Adrenal gland (tissue), 12 donors: Measurements from ENCODE around the gene ANKLE2. TPM values are rescaled to one million over a fixed set of nuclear protein-coding genes. Genes with fewer than 3 reads are reported as not detected.

Source experiments
- DNase-seq, 7 donors: peaks; one replicate each; pipeline ENCODE4 v3.0.0-alpha.2; 2019 to 2020
- H3K27ac ChIP-seq, 5 donors: fragments of 200-600 bp; sonication (generic) in 4 of 5; 1 replicate in 3 of 5; 2 replicates in 2 of 5; pipeline versions ENCODE4 v1.5.1 to v1.8.0; 2016 to 2020; ENCODE audit warnings: mild to moderate bottlenecking in 1 of 5
- H3K27me3 ChIP-seq: fragments of 200-600 bp; 2 replicates; pipeline ENCODE4 v1.8.0; 2021
- H3K36me3 ChIP-seq, 2 donors: fragments of 200-600 bp; replicated peaks in 1 of 2; 1 replicate in 1 of 2; 2 replicates in 1 of 2; pipeline versions ENCODE4 v1.5.1 to v1.8.0; 2018 to 2022
- H3K4me1 ChIP-seq, 2 donors: fragments of 200-600 bp; replicated peaks in 1 of 2; 1 replicate in 1 of 2; 2 replicates in 1 of 2; pipeline versions ENCODE4 v1.5.1 to v1.8.0; 2018 to 2021
- H3K4me3 ChIP-seq, 4 donors: fragments of 200-600 bp; sonication (generic) in 3 of 4; one replicate each; pipeline ENCODE4 v1.5.1; 2016 to 2018
- H3K9me3 ChIP-seq, 3 donors: fragments of 200-600 bp; sonication (generic) in 1 of 3; replicated peaks in 1 of 3; 1 replicate in 2 of 3; 2 replicates in 1 of 3; pipeline versions ENCODE4 v1.5.1 to v1.8.0; 2016 to 2021
- CTCF ChIP-seq, 6 experiments: fragments of 450-650 bp in 4 of 6; fragments of 200-600 bp in 2 of 6; sonication (generic) in 1 of 6; IDR thresholded peaks; 1 replicate in 5 of 6; 2 replicates in 1 of 6; pipeline versions ENCODE4 v1.5.1 to v1.8.0; 2016 to 2021; ENCODE audit warnings: antibody characterized with exemption in 6 of 6, mild to moderate bottlenecking in 2 of 6, moderate library complexity in 1 of 6
- POLR2A ChIP-seq, 2 donors: fragments of 450-650 bp; IDR thresholded peaks; one replicate each; pipeline ENCODE4 v1.6.1; 2017; ENCODE audit warnings: antibody characterized with exemption in 2 of 2, mild to moderate bottlenecking in 2 of 2, moderate library complexity in 1 of 2
- WGBS, 4 donors: extraction: QIAGEN DNeasy Blood & Tissue Kit in 2 of 4; methylation state at CpG; one replicate each; pipeline versions ENCODE4 v1.1.5 to v1.1.7; 2013 to 2017; 5-methylcytosine and 5-hydroxymethylcytosine counted together
- intact Hi-C, 2 donors: fragments of 100-400 bp; cut with DNase I; formaldehyde crosslinking; loops; one replicate each; pipeline versions ENCODE4 v1.14.1 to v1.15.0; 2022 to 2023
- polyA plus RNA-seq, 3 donors: library from polyadenylated mRNA; stranded (reverse); fragments of 200-250 nt in 2 of 3; fragments of 350-450 nt in 1 of 3; fragmentation: Illumina TruSeq in 1 of 3; extraction: RNeasy Lipid Tissue Mini Kit (QIAGEN cat#74804) in 1 of 3; gene quantifications; one replicate each; pipeline ENCODE4 v1.2.3, GENCODE V29; 2013 to 2014
- total RNA-seq, 9 donors: library from RNA; depleted of rRNA in 4 of 9; stranded (reverse); fragments of >200 nt in 4 of 9; fragments of 120-200 nt in 1 of 9; fragmentation: NEBNext Ultra II Directional in 1 of 9; extraction: Animal tissue kit (Norgen Biotek cat#: 25700) in 1 of 9; gene quantifications; one replicate each; pipeline versions ENCODE4 v1.1.0 to v1.2.4, GENCODE V29; 2013 to 2023
- donor health status: healthy with polysubstance abuse.
- donor health status: Bipolar disorder and iron deficiency.
- donor health status: DM: yes; HTN: yes; CAD: no.
- donor health status: DM: no; HTN: no; CAD: no.
- donor health status: DM: no; HTN: no; CAD: no.
- donor health status: DM: yes; HTN: yes; CAD: no.

The ANKLE2 gene
- total and polyA plus RNA-seq, 12 donors: 43.6 to 76.1 (median 59.9) TPM

GRCh38 chr12:132687211-132688164, 74.1 kb downstream of the ANKLE2 start, which contains the start of the genes POLE and PXMP2:
POLE (minus strand) TSS chr12:132687342; CDS start chr12:132687315, 27 bp downstream.
PXMP2 (plus strand) TSS chr12:132687587; CDS start chr12:132687671, 84 bp downstream.
- intact Hi-C loops: no loop called here
- Histone ChIP-seq H3K27ac (peak within 1 kb of the TSS in 4 of 5 donors; percentile 17 to 78 (median 38)), H3K4me1 (peaks cover 6 to 7% of the 10 kb centered on the region in 2 donors), H3K36me3 (no peaks in the 10 kb centered on the region), H3K4me3 (peak within 1 kb of the TSS; percentile 51 to 98 (median 66)), H3K27me3 (no peaks in the 10 kb centered on the region), H3K9me3 (no peaks in the 10 kb centered on the region)
- TF ChIP-seq POLR2A (IDR thresholded peaks at IDR 0.05) (peak in 1 of 2 donors; percentile 59), CTCF (IDR thresholded peaks at IDR 0.05) (peak in 2 of 6 experiments; percentile 11 to 24)
- 1% methylated on average over 120 to 134 of the region's 134 CpGs; no CpG with 5 or more reads in 2 of the 4 donors for WGBS, 4 donors
- peak; percentile 95 to 98 (median 97) for DNase-seq

GRCh38 chr12:132686825-132687210, 74.8 kb downstream of the ANKLE2 start:
- Histone ChIP-seq H3K4me1 (peaks cover 6 to 7% of the 10 kb centered on the region in 2 donors), H3K4me3 (peak overlapping the region in 3 of 4 donors; percentile 37 to 98 (median 60)), H3K27me3 (no peaks in the 10 kb centered on the region), H3K27ac (peak overlapping the region in 4 of 5 donors; percentile 17 to 76 (median 38)), H3K36me3 (no peaks in the 10 kb centered on the region), H3K9me3 (no peaks in the 10 kb centered on the region)
- DNase-seq: peak in 2 of 7 donors; percentile 24 to 29
- WGBS, 4 donors: 0 to 3% (median 0%) methylated on average over 14 to 55 of the region's 55 CpGs; no CpG with 5 or more reads in 1 of the 4 donors
- intact Hi-C loops: no loop called here
- TF ChIP-seq POLR2A (IDR thresholded peaks at IDR 0.05) (no peak), CTCF (IDR thresholded peaks at IDR 0.05) (no peak)

- Histone ChIP-seq H3K36me3 (no peaks in the 10 kb centered on the region), H3K27ac (no peak overlapping the region), H3K4me3 (no peak overlapping the region), H3K27me3 (no peaks in the 10 kb centered on the region), H3K9me3 (no peaks in the 10 kb centered on the region), H3K4me1 (peaks cover 6 to 7% of the 10 kb centered on the region in 2 donors)
- no peak for TF ChIP-seq CTCF (IDR thresholded peaks at IDR 0.05)
- no peak for TF ChIP-seq POLR2A (IDR thresholded peaks at IDR 0.05)
- WGBS, 4 donors: 75 to 98% (median 85%) methylated on average over 5 of the region's 5 CpGs
- no peak for DNase-seq
- intact Hi-C loops: no loop called here
Measured at GRCh38 chr12:132685400-132685799, 76.2 kb downstream of the ANKLE2 start.

GRCh38 chr12:132677492-132677891, 84.1 kb downstream of the ANKLE2 start:
- DNase-seq: no peak
- no peaks in the 10 kb centered on the region for H3K9me3 ChIP-seq

More at GRCh38 chr12:132677492-132677891, 84.1 kb downstream of the ANKLE2 start:
- TF ChIP-seq POLR2A (IDR thresholded peaks at IDR 0.05): no peak
- TF ChIP-seq CTCF (IDR thresholded peaks at IDR 0.05): no peak
- no peak overlapping the region for H3K27ac ChIP-seq
- no peaks in the 10 kb centered on the region for H3K4me1 ChIP-seq
- intact Hi-C loops: no loop called here
- H3K36me3 ChIP-seq: peaks cover 0 to 22% of the 10 kb centered on the region in 2 donors
- no peaks in the 10 kb centered on the region for H3K27me3 ChIP-seq
- 95 to 96% (median 95%) methylated on average over 9 of the region's 9 CpGs for WGBS, 4 donors
- H3K4me3 ChIP-seq: no peak overlapping the region
